ENCODE measurements around the gene SLC17A4. TPM values are rescaled to one million over a fixed set of nuclear protein-coding genes. Genes with fewer than 3 reads are reported as not detected.
A peak's percentile ranks its signal among the peaks of the same experiment; 100 is the strongest.

Gene SLC17A4
- total and polyA plus RNA-seq, 2 donors from 2014 or later = 0.88 to 1.8 TPM

GRCh38 chr6:25815194-25815593 is 60.7 kb downstream of the SLC17A4 start:
- H3K4me1 ChIP-seq (ENCODE audit: control insufficient read depth in 2 of 3, insufficient read depth in 2 of 3, low read depth in 1 of 3, low read length in 3 of 3) = no peaks in the 10 kb centered on the region
- no peak overlapping the region for H3K4me3 ChIP-seq (ENCODE audit: low read length in 3 of 3)
- intact Hi-C loops (cut with DNase I) = no loop called here
- H3K36me3 ChIP-seq (ENCODE audit: control insufficient read depth in 2 of 3, insufficient read depth in 3 of 3, low read length in 3 of 3) = peaks cover 2 to 24% (median 5%) of the 10 kb centered on the region in 3 donors
- H3K9ac ChIP-seq (ENCODE audit: low read length in 3 of 3) = no peak overlapping the region
- TF ChIP-seq, protein P1, sequence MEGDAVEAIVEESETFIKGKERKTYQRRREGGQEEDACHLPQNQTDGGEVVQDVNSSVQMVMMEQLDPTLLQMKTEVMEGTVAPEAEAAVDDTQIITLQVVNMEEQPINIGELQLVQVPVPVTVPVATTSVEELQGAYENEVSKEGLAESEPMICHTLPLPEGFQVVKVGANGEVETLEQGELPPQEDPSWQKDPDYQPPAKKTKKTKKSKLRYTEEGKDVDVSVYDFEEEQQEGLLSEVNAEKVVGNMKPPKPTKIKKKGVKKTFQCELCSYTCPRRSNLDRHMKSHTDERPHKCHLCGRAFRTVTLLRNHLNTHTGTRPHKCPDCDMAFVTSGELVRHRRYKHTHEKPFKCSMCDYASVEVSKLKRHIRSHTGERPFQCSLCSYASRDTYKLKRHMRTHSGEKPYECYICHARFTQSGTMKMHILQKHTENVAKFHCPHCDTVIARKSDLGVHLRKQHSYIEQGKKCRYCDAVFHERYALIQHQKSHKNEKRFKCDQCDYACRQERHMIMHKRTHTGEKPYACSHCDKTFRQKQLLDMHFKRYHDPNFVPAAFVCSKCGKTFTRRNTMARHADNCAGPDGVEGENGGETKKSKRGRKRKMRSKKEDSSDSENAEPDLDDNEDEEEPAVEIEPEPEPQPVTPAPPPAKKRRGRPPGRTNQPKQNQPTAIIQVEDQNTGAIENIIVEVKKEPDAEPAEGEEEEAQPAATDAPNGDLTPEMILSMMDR (IDR thresholded peaks at IDR 0.05; ENCODE audit: borderline replicate concordance, extremely low read depth, insufficient read depth) = no peak
- H3K9me3 ChIP-seq (ENCODE audit: control insufficient read depth in 2 of 3, insufficient read depth in 1 of 3, low read length in 3 of 3) = no peaks in the 10 kb centered on the region
- no peak for DNase-seq
- no peak for FAIRE-seq
- no peaks in the 10 kb centered on the region for H3K27me3 ChIP-seq (ENCODE audit: control insufficient read depth, insufficient read depth, low read length)
- H3K27ac ChIP-seq (ENCODE audit: low read depth in 2 of 2, low read length in 2 of 2) = no peak overlapping the region

- H3K27me3 ChIP-seq (ENCODE audit: control insufficient read depth, insufficient read depth, low read length) = no peaks in the 10 kb centered on the region
- no peak for DNase-seq
- TF ChIP-seq, protein P1 (IDR thresholded peaks at IDR 0.05; ENCODE audit: borderline replicate concordance, extremely low read depth, insufficient read depth) = no peak
- H3K4me1 ChIP-seq (ENCODE audit: control insufficient read depth in 2 of 3, insufficient read depth in 2 of 3, low read depth in 1 of 3, low read length in 3 of 3) = no peaks in the 10 kb centered on the region
- H3K27ac ChIP-seq (ENCODE audit: low read depth in 2 of 2, low read length in 2 of 2) = no peak overlapping the region
- H3K36me3 ChIP-seq (ENCODE audit: control insufficient read depth in 2 of 3, insufficient read depth in 3 of 3, low read length in 3 of 3) = peaks cover 2 to 24% (median 5%) of the 10 kb centered on the region in 3 donors
- no peak overlapping the region for H3K9ac ChIP-seq (ENCODE audit: low read length in 3 of 3)
- no peak for FAIRE-seq
- intact Hi-C loops (cut with DNase I) = no loop called here
- H3K4me3 ChIP-seq (ENCODE audit: low read length in 3 of 3) = no peak overlapping the region
- no peaks in the 10 kb centered on the region for H3K9me3 ChIP-seq (ENCODE audit: control insufficient read depth in 2 of 3, insufficient read depth in 1 of 3, low read length in 3 of 3)
These were observed 61.7 kb downstream of the SLC17A4 start for GRCh38 chr6:25816252-25816651.

- Histone ChIP-seq H3K9me3 (ENCODE audit: control insufficient read depth in 2 of 3, insufficient read depth in 1 of 3, low read length in 3 of 3) (no peaks in the 10 kb centered on the region), H3K4me3 (ENCODE audit: low read length in 3 of 3) (no peak overlapping the region), H3K36me3 (ENCODE audit: control insufficient read depth in 2 of 3, insufficient read depth in 3 of 3, low read length in 3 of 3) (peaks cover 2 to 15% (median 5%) of the 10 kb centered on the region in 3 donors), H3K27ac (ENCODE audit: low read depth in 2 of 2, low read length in 2 of 2) (no peak overlapping the region), H3K9ac (ENCODE audit: low read length in 3 of 3) (no peak overlapping the region), H3K4me1 (ENCODE audit: control insufficient read depth in 2 of 3, insufficient read depth in 2 of 3, low read depth in 1 of 3, low read length in 3 of 3) (no peaks in the 10 kb centered on the region), H3K27me3 (ENCODE audit: control insufficient read depth, insufficient read depth, low read length) (no peaks in the 10 kb centered on the region)
- FAIRE-seq (no peak), DNase-seq (no peak)
- TF ChIP-seq, protein P1 (IDR thresholded peaks at IDR 0.05; ENCODE audit: borderline replicate concordance, extremely low read depth, insufficient read depth) = no peak
- intact Hi-C loops (cut with DNase I) = no loop called here
These were observed 66.8 kb downstream of the SLC17A4 start for GRCh38 chr6:25821341-25821740.

GRCh38 chr6:25829375-25829774 is 74.8 kb downstream of the SLC17A4 start:
- Histone ChIP-seq H3K4me3 (ENCODE audit: low read length in 3 of 3) (peak overlapping the region in 2 of 3 donors; percentile 59 to 96), H3K9me3 (ENCODE audit: control insufficient read depth in 2 of 3, insufficient read depth in 1 of 3, low read length in 3 of 3) (no peaks in the 10 kb centered on the region), H3K27me3 (ENCODE audit: control insufficient read depth, insufficient read depth, low read length) (no peaks in the 10 kb centered on the region), H3K27ac (ENCODE audit: low read depth in 2 of 2, low read length in 2 of 2) (peak overlapping the region in 1 of 2 donors; percentile 8), H3K9ac (ENCODE audit: low read length in 3 of 3) (no peak overlapping the region), H3K36me3 (ENCODE audit: control insufficient read depth in 2 of 3, insufficient read depth in 3 of 3, low read length in 3 of 3) (peaks cover 0 to 6% (median 0%) of the 10 kb centered on the region in 3 donors), H3K4me1 (ENCODE audit: control insufficient read depth in 2 of 3, insufficient read depth in 2 of 3, low read depth in 1 of 3, low read length in 3 of 3) (peaks cover 0 to 5% (median 2%) of the 10 kb centered on the region in 3 donors)
- FAIRE-seq = no peak
- intact Hi-C loops (cut with DNase I) = no loop called here
- TF ChIP-seq, protein P1 (IDR thresholded peaks at IDR 0.05; ENCODE audit: borderline replicate concordance, extremely low read depth, insufficient read depth) = no peak
- DNase-seq = no peak
